GM12865 (cell line): ENCODE data around the gene SWAP70.

Experiments
- DNase-seq: peaks from one replicate; pipeline ENCODE4 v3.0.0; 2010; ENCODE audit warnings: low read depth
- H3K4me3 ChIP-seq: 2 replicates; pipeline ENCODE4 v1.5.1; 2011; ENCODE audit warnings: mild to moderate bottlenecking, low read depth, low read length, control low read depth
- TF ChIP-seq, protein P1 (sequence below): IDR thresholded peaks from 2 replicates; pipeline ENCODE4 v1.5.1; 2011; ENCODE audit warnings: low read length, control low read depth, low read depth, inconsistent platforms; ENCODE audit not compliant: insufficient read depth; ENCODE audit errors: missing control alignments

SWAP70 gene

DNA sequence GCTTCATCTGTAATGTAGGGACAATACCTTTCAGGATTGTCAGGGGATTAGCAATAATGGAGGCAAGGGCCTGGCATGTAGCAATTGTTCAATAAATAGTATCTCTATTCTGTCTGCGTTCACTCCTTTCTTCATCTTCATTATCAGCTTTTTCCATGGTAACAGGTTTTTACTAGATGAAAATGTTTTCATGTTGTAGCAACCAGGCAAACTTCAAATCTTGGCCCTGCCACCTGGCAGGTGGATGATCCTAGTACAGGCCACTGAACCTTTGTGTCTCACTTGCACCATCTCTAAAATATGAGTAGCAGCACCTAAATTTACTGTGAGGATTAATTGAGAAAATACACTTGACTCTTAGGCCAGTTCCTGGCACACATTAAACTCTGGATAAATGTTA is 83.4 kb downstream of the SWAP70 start:
- no peak overlapping the region for H3K4me3 ChIP-seq
- no peak for DNase-seq
- TF ChIP-seq, protein P1, sequence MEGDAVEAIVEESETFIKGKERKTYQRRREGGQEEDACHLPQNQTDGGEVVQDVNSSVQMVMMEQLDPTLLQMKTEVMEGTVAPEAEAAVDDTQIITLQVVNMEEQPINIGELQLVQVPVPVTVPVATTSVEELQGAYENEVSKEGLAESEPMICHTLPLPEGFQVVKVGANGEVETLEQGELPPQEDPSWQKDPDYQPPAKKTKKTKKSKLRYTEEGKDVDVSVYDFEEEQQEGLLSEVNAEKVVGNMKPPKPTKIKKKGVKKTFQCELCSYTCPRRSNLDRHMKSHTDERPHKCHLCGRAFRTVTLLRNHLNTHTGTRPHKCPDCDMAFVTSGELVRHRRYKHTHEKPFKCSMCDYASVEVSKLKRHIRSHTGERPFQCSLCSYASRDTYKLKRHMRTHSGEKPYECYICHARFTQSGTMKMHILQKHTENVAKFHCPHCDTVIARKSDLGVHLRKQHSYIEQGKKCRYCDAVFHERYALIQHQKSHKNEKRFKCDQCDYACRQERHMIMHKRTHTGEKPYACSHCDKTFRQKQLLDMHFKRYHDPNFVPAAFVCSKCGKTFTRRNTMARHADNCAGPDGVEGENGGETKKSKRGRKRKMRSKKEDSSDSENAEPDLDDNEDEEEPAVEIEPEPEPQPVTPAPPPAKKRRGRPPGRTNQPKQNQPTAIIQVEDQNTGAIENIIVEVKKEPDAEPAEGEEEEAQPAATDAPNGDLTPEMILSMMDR = no peak

GRCh38 chr11:9747828-9748227 is 84.0 kb downstream of the SWAP70 start:
- no peak for DNase-seq
- H3K4me3 ChIP-seq = no peak overlapping the region
- TF ChIP-seq, protein P1 = no peak

DNA sequence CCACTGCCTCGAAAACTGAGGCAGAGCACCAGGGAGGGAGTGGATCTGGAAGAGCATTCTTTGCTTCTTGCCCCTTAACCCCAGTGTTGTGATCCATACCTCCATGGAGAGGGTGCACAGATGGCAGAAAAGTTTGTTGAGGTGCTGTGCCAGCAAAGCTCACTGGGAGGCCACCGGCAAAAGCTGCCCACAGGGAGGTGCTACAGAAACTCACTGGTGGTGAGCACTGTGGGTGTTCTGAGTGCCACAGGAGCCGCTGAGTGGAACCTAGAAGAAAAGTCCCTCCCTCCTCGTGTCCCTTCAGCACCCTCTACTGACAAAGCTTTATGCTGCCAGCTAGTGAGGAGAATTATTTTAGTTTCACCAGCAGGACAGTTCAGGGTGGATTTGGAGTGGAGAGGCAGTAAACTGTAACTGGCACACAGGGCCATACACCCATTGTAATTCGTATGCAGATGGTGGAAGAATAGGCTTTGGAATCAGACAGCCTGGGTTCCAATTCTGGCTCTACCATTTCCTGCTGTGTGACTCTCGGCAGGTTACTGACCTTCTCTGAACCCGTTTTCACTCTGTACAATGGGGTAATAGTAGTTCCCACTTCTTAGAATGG is 84.6 kb downstream of the SWAP70 start:
- peak; percentile 91 for DNase-seq

GRCh38 chr11:9750551-9750950 is 86.7 kb downstream of the SWAP70 start:
- no peak overlapping the region for H3K4me3 ChIP-seq
- TF ChIP-seq, protein P1 = no peak
- DNase-seq = no peak

More for the DNA sequence above, 84.6 kb downstream of the SWAP70 start:
- no peak overlapping the region for H3K4me3 ChIP-seq
- TF ChIP-seq, protein P1 = peak; percentile 90

DNA sequence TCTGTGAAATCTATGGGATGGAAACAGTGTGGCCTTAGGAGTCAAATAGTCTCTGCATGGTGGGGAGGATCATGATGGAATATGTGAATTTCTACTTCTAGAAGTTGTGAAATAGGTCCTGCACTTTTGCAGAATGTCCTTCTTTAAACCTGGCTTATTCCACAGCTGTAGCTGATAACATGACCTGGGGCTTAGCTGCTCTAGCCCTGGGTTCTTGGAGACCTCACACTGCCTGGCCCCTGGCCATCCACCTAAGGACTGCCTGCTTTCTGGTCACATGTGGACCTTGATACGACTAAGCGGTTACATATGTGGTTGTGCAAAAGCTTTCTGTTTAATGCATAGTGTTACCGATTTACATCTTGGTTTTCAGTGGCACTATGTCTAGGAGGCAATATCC is 88.2 kb downstream of the SWAP70 start:
- DNase-seq = no peak
- no peak overlapping the region for H3K4me3 ChIP-seq
- TF ChIP-seq, protein P1 = no peak

DNA sequence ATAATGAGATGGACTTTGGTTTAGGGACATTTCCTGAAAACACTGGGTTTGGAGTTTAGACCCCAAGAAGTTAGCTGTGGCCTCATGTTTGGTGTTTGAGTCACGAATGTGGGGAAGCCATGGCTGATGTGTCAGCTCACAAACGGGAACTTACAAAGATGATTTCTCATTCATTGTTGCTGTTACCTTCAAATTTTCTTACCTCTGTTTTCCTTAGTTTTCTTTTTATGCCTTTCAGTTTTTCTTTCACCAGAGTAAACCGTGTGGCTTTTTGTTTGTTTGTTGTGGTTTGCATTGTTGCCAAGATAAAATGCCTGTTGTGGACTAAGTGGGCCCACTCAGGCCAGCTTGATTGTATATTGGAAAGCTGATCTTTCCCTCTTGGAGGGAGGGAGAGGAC is 89.1 kb downstream of the SWAP70 start:
- TF ChIP-seq, protein P1 = no peak
- DNase-seq = no peak
- no peak overlapping the region for H3K4me3 ChIP-seq

DNA sequence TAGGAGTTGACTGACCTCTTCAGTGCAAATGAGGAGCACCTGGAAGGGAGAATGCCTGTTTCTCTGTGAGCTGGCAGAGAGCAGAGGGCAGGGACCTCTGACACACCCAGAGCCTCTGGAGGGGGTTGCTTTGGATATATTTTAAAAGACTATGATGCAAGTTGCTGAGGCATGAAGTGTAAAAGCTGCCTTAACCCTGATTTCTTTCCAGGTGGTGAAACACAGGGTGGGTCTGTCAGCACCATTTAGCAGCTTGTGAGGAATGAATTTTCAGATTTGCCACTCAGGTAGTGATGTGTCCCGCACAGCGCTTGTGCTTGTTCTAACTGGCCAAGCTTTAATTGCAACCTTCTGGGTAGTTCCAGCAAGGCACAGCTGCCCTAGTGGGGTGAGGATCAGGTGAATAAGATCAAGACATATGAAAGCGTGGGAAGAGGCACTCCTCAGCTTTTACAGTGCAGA is 90.2 kb downstream of the SWAP70 start:
- H3K4me3 ChIP-seq = no peak overlapping the region
- TF ChIP-seq, protein P1 = no peak
- no peak for DNase-seq
